ENCODE measurements around the gene RAB17.

The RAB17 gene

GRCh38 chr2:237553948-237554347 is 36.6 kb downstream of the RAB17 start:
- Histone ChIP-seq H3K27me3 (replicated peaks; ENCODE audit: insufficient read depth, low read length) (peaks cover 20% of the 10 kb centered on the region), H3K9ac (ENCODE audit: low read length) (no peak overlapping the region), H3K27ac (ENCODE audit: low read length) (no peak overlapping the region), H3K36me3 (replicated peaks; ENCODE audit: insufficient read depth, low read length) (no peaks in the 10 kb centered on the region), H3K79me2 (ENCODE audit: low read length) (no peaks in the 10 kb centered on the region), H3K9me3 (replicated peaks; ENCODE audit: insufficient read depth, low read length) (no peaks in the 10 kb centered on the region), H4K20me1 (ENCODE audit: insufficient read depth, low read length) (no peaks in the 10 kb centered on the region), H3K4me2 (ENCODE audit: low read depth, low read length) (no peak overlapping the region), H3F3A (ENCODE audit: insufficient read depth, low read length) (peaks cover 10% of the 10 kb centered on the region), H3K9me2 (replicated peaks; ENCODE audit: insufficient read depth, low read length) (no peaks in the 10 kb centered on the region), H3K4me1 (ENCODE audit: low read length) (peaks cover 13% of the 10 kb centered on the region), H3K4me3 (ENCODE audit: low read length) (no peak overlapping the region), H2AFZ (ENCODE audit: low read length) (no peak overlapping the region)
- no peak for DNase-seq
- no peak for TF ChIP-seq EZH2 (optimal IDR thresholded peaks at IDR 0.05; ENCODE audit: low read depth, low read length)
- no peak for TF ChIP-seq EZH2phosphoT487 (IDR thresholded peaks at IDR 0.05; ENCODE audit: low read length)
- TF ChIP-seq CTCF (IDR thresholded peaks at IDR 0.05; ENCODE audit: low read length): no peak

GRCh38 chr2:237552908-237553307 is 37.6 kb downstream of the RAB17 start:
- H3K9me2 ChIP-seq (replicated peaks; ENCODE audit: insufficient read depth, low read length): no peaks in the 10 kb centered on the region
- no peaks in the 10 kb centered on the region for H3K79me2 ChIP-seq (ENCODE audit: low read length)
- H3K4me2 ChIP-seq (ENCODE audit: low read depth, low read length): no peak overlapping the region
- no peaks in the 10 kb centered on the region for H4K20me1 ChIP-seq (ENCODE audit: insufficient read depth, low read length)
- no peaks in the 10 kb centered on the region for H3K36me3 ChIP-seq (replicated peaks; ENCODE audit: insufficient read depth, low read length)
- no peak overlapping the region for H3K9ac ChIP-seq (ENCODE audit: low read length)
- DNase-seq: no peak
- no peaks in the 10 kb centered on the region for H3K9me3 ChIP-seq (replicated peaks; ENCODE audit: insufficient read depth, low read length)
- H3K27me3 ChIP-seq (replicated peaks; ENCODE audit: insufficient read depth, low read length): peaks cover 20% of the 10 kb centered on the region
- H3K27ac ChIP-seq (ENCODE audit: low read length): no peak overlapping the region
- H2AFZ ChIP-seq (ENCODE audit: low read length): no peak overlapping the region
- peaks cover 10% of the 10 kb centered on the region for H3K4me1 ChIP-seq (ENCODE audit: low read length)
- H3F3A ChIP-seq (ENCODE audit: insufficient read depth, low read length): peaks cover 9% of the 10 kb centered on the region
- H3K4me3 ChIP-seq (ENCODE audit: low read length): no peak overlapping the region
- TF ChIP-seq EZH2 (optimal IDR thresholded peaks at IDR 0.05; ENCODE audit: low read depth, low read length) (no peak), EZH2phosphoT487 (IDR thresholded peaks at IDR 0.05; ENCODE audit: low read length) (no peak), CTCF (IDR thresholded peaks at IDR 0.05; ENCODE audit: low read length) (no peak)

GRCh38 chr2:237551071-237551574 is 39.4 kb downstream of the RAB17 start:
- H3K9me3 ChIP-seq (replicated peaks; ENCODE audit: insufficient read depth, low read length): no peaks in the 10 kb centered on the region
- TF ChIP-seq EZH2 (optimal IDR thresholded peaks at IDR 0.05; ENCODE audit: low read depth, low read length) (no peak), CTCF (IDR thresholded peaks at IDR 0.05; ENCODE audit: low read length) (no peak), EZH2phosphoT487 (IDR thresholded peaks at IDR 0.05; ENCODE audit: low read length) (no peak)
- H3K27ac ChIP-seq (ENCODE audit: low read length): no peak overlapping the region

More at GRCh38 chr2:237551071-237551574, 39.4 kb downstream of the RAB17 start:
- no peak overlapping the region for H3K4me3 ChIP-seq (ENCODE audit: low read length)
- H3K9ac ChIP-seq (ENCODE audit: low read length): no peak overlapping the region
- H3K4me1 ChIP-seq (ENCODE audit: low read length): no peaks in the 10 kb centered on the region
- no peak overlapping the region for H2AFZ ChIP-seq (ENCODE audit: low read length)
- H3K4me2 ChIP-seq (ENCODE audit: low read depth, low read length): no peak overlapping the region
- H3K27me3 ChIP-seq (replicated peaks; ENCODE audit: insufficient read depth, low read length): peaks cover 15% of the 10 kb centered on the region
- no peaks in the 10 kb centered on the region for H4K20me1 ChIP-seq (ENCODE audit: insufficient read depth, low read length)
- no peaks in the 10 kb centered on the region for H3F3A ChIP-seq (ENCODE audit: insufficient read depth, low read length)
- no peaks in the 10 kb centered on the region for H3K36me3 ChIP-seq (replicated peaks; ENCODE audit: insufficient read depth, low read length)
- H3K79me2 ChIP-seq (ENCODE audit: low read length): no peaks in the 10 kb centered on the region
- no peak for DNase-seq
- H3K9me2 ChIP-seq (replicated peaks; ENCODE audit: insufficient read depth, low read length): no peaks in the 10 kb centered on the region
